Fibroblast of pulmonary artery (primary cell): ENCODE results near the gene RGS2.

Experiments used
- DNase-seq: peaks from one replicate; pipeline ENCODE4 v3.0.0-alpha.2; 2010; ENCODE audit warnings: low read depth
- H3K4me3 ChIP-seq: replicated peaks from 2 replicates; pipeline ENCODE4 v1.5.1; 2011; ENCODE audit warnings: low read depth, mild to moderate bottlenecking, control low read depth, low read length, moderate library complexity
- TF ChIP-seq, protein P1 (sequence below): IDR thresholded peaks from 2 replicates; pipeline ENCODE4 v1.5.1; 2011; ENCODE audit warnings: mild to moderate bottlenecking, control low read depth, low read length, inconsistent platforms; ENCODE audit errors: missing control alignments

Gene RGS2

DNA sequence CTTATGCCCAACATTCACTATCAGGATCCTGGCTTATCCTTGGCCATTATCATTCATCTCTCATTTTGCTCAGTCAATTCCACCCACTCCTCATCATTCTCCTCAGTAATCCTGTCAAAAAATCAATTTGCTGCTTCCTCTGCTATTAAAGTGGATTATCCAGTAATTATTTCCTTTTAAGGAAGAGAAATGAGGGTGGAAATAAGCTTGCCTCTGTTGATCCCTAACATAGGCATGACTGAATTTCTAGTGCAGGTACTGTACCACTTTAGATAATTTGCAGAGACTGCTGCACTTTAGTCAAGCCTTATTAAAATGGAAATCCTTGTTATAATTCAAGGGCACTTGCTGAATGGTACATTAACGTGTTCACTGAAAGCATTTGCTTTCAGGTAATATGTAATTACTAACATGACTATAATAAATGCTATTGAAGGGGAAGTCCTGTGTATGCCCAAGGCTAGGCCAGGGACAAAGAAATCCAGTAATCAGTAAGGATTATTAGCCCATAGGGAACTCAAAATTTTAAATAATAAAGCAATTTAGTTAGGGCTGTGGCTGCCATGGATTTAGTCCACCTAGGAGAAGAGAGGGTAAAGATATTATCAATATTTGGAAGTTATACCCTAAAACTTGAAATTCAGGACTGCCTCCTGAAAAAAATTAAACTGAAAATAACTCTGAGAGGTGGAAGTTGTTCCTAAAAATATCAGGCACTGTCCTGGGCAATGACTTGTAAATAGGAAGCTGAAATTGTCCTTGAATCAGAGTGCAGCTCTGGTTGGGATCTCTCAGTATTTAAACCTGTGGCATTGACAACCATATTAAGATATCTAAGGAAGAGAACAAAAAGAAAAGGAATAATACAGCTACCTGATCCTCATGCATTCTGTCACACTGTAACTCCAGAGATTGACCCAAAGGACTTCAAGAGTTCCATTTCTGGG lies 43.4 kb downstream of the RGS2 start:
- DNase-seq, result no peak
- TF ChIP-seq, protein P1, sequence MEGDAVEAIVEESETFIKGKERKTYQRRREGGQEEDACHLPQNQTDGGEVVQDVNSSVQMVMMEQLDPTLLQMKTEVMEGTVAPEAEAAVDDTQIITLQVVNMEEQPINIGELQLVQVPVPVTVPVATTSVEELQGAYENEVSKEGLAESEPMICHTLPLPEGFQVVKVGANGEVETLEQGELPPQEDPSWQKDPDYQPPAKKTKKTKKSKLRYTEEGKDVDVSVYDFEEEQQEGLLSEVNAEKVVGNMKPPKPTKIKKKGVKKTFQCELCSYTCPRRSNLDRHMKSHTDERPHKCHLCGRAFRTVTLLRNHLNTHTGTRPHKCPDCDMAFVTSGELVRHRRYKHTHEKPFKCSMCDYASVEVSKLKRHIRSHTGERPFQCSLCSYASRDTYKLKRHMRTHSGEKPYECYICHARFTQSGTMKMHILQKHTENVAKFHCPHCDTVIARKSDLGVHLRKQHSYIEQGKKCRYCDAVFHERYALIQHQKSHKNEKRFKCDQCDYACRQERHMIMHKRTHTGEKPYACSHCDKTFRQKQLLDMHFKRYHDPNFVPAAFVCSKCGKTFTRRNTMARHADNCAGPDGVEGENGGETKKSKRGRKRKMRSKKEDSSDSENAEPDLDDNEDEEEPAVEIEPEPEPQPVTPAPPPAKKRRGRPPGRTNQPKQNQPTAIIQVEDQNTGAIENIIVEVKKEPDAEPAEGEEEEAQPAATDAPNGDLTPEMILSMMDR, result no peak
- no peak overlapping the region for H3K4me3 ChIP-seq

DNA sequence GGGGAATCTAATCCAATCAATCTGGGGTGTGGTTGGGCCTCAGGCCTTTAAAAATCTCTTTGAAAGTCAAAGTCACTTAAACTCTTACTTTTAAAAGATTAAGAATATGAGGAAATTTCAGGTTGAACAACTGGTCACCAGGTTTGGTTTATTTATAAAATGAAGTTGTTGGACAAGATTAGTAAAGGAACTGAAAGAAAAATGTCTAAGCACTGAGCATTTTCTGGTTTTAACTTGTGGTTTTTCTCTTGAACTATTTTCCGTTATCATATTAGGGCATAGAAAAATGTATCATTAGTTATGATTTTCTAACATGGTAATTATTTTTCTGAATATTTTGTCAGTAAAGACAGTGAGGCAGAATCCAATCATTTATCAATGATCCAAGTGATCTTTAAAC lies 49.6 kb downstream of the RGS2 start:
- no peak for DNase-seq
- TF ChIP-seq, protein P1, result no peak
- no peak overlapping the region for H3K4me3 ChIP-seq

DNA sequence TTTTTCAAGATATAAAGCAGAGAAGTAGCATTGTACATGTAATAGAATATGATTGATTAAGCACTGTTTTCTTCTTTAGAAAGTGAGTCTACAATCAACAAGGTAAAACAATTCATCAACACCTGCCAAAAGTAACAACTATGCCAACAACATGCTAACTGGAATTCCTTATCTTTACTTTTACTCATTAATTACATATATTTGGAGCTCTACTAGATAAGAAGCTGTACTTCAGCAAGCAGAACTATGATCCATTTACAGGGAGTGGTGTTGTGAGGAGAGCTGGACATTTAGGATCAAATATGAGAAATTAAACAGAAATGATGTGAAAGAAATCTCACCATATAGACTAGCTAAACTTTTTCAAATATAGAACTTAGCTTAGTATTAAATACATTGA lies 51.0 kb downstream of the RGS2 start:
- no peak for DNase-seq
- H3K4me3 ChIP-seq, result no peak overlapping the region
- TF ChIP-seq, protein P1, result no peak

DNA sequence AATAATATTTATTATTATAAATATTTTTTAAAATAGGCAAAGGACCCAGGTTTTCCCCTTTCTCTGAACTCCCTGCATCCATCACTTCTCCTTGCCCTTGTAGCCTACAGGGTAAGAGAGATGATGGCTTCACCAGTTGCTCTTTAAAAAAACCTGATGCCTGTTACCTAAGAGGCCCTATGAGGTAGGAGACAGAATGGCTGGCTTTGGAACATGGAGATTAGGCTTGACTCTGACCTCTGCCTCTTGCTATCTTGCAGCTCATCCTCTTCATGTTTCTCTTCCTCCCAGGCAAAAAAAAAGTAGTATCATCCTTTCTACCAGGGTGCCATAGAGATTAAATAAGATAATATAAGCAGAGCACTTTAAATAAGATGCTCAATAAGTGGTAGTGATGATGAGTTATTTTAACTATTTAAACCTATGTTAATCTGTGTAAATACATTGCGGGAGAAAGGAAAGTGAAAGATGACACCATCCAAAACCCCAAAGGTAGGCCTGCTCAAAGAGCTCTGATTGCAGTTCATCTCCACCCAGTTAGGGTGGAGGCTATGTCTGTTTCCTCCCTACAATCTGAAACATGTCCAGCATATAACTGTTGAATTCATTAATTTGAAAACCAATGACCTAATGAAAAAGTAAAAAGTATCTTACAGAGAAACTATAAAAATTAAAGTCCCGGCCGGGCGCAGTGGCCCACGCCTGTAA lies 51.8 kb downstream of the RGS2 start:
- TF ChIP-seq, protein P1, result no peak
- no peak for DNase-seq

DNA sequence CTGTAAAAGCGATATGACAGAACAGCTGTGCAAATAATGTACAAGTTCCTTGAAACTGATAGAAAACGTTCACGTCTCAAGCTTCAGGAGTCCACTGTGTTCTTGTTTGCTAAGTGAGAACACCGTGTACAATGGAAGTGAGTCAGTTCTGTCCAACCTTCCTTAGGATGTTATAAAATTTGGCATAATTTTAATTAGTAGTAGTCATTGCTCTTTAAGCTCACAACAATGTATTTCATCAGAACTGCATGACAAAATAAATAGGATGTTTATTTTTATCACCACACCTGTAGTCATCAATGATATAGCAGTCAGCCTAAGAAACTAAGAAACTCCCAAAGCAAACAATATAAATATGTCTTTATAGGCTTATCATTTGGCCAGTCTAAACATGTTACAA lies 53.0 kb downstream of the RGS2 start:
- no peak overlapping the region for H3K4me3 ChIP-seq
- TF ChIP-seq, protein P1, result no peak
- no peak for DNase-seq

More for the DNA sequence above, 51.8 kb downstream of the RGS2 start:
- no peak overlapping the region for H3K4me3 ChIP-seq
